ENCODE measurements around the gene INA.

Gene INA

DNA sequence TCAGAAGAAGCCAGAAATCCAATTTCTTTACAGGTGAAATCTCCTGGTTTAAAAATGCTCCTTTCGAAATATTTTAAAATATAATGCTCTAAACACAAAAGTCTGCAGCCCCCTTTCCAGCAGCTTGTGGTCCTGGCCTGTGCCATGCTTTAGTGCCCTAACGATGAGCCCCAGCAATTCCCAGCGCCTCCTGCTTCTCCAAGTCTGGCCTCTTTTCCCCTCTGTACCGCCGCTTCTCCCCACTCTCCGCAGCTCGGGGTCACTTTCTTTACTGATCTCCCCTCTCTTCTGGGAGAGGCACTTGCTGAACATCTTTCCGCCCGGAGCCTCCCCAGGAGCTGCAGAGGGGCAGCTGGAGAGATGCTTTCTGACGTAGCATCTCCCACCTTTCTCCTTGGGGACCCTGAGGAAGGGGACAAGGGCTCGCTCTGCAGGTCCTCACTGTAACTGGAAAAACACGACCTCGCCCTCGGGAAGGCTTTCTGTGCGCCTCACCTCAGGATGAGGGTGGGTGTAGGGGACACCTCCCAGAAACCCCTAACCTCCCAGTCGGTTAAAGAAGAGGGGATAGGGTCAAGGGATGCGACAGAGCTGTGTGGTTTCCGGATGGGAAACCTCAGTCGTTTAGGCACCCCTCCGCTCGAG is 565 bp upstream of the INA start:
- no peak for DNase-seq

DNA sequence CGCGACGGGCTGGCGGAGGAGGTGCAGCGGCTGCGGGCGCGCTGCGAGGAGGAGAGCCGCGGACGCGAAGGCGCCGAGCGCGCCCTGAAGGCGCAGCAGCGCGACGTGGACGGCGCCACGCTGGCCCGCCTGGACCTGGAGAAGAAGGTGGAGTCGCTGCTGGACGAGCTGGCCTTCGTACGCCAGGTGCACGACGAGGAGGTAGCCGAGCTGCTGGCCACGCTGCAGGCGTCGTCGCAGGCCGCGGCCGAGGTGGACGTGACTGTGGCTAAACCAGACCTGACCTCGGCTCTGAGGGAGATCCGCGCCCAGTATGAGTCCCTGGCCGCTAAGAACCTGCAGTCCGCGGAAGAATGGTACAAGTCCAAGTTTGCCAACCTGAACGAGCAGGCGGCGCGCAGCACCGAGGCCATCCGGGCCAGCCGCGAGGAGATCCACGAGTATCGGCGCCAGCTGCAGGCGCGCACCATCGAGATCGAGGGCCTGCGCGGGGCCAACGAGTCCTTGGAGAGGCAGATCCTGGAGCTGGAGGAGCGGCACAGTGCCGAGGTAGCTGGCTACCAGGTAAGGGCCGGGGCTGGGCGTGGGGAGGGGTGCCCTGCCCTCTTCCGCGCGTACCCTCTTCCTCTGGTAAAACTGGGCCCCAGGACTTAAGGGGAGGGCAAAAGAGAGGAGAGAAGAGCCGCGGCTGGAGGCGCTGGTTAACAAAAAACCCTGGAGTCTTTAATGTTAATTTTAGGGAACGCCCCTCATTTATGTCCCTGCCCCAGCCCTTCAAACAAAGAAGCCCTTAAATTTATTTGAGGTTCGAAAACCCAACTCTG is 987 bp downstream of the INA start:
- no peak for DNase-seq

DNA sequence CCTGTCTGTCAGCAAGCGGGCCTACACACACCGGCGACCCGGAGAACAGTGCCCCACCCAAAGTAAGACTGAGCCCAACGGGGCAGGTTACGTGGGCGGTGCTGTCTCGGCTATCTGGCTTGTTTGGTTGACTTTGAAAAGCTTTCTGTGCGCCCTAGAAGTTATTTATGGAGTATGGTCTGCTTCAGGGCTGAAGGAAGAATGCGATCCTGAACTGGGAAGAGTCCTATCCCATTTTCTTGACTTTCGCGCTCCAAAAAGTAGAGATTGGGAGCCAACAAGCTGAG is 1.5 kb downstream of the INA start:
- no peak for DNase-seq

DNA sequence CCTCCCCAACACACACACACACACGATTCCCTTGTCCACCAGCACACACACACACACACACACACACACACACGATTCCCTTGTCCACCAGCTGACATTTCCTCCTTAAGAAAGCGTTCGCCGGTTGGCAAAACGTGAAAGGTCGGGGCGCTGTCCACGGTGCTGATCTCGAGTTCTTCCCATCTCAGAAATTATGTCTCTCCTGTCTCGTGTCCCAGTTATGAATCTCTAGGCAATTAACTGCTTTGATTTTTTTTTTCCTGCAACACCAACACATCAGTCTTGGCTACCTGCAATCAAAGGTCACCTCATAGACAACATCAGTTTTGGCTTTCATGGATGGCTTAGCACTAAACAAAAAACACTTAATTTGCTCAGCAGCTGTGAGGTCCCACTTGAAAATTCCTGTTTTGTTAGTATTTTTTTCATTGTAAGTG is 1.9 kb downstream of the INA start:
- peak; percentile 32 for DNase-seq

DNA sequence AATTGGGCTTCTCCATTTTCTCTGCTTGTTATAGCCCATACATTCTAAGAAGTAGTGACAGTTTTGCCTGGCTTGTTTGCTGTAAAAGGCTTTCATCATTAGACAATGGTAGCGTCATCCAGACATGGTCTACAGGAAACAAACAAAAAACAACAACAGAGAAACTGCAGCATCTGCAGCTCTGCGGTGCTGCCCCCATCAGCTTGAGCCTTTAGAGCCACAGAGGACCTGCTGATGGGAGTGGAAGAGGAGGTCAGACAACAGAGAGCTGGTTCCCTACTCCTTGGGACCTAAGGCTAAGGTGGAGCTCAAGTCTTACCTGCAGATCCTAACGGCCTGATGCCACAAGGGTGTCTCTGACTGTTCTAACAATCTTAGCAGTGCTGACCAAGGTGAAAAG is 3.1 kb downstream of the INA start:
- no peak for DNase-seq

DNA sequence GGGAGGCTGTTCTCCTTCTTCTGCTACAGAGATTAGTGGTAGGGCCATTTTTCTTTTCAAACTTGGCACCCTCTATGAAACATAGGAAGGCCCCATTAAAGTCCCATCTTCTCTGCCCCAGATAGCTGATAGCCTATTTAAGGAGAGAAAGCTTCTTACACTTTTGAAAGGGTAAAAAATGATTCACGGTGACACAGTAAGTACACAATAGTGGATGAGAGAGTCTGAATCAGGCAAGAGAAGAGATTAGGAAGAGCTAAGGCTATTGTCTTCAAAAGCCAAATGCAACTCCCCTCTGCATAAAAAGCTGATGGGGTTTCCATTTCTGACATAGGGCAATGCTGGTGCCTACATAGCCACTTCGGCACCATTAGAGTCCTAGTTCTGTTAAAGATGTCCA is 3.6 kb downstream of the INA start:
- DNase-seq, result no peak

DNA sequence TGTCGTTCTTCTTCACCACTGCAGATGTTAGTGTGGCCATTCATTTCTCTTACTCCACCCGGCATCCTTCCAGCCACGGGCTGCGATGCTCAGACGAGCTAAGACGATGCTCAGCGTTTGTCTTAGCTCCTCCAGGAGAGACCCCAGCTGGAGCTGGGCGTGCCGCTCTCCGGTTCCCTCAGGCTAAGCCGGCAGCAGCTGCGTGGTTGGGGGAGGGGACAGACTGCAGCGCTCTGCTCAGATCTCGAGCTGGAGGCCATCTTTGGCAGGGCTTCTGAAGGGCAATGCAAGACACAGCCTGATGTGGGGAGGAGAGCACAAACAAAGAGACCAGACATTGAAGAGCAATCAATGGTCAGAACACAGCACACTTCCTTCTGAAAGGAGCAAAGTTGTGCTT is 4.8 kb downstream of the INA start:
- DNase-seq, result no peak

DNA sequence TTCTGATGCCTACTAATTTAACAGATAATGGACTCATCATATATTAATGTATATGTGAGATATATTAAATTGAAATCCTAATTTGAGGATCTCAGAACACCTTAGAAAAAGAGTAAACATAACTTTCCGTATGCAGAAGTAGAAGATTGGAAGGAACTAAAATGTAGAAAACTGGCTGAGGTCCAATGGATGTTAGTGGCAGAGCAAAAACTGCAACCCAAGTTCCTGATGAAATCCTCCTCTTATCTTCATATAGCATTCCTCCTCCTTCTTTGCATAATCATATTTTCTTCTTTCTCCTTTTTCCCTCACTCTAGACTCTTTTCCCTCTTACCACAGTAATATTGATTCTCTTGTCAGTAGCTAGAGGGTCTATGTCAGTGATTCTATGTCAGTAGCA is 6.0 kb downstream of the INA start:
- no peak for DNase-seq

DNA sequence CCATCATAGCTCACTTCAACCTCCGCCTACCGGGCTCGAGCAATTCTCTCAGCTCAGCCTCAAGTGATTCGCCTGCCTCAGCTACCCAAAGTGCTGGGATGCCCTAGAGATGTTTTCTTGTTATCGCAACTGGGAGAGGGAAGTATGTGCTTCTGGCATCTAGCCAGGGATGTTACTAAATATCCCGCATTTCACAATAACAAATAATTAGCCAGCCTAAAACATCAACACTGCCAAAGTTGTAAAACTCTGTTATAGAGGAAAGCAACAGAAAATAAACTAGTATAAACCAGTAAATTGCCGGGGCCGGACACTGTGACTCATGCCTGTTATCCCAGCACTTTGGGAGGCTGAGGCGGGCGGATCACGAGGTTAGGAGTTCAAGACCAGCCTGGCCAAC is 7.2 kb downstream of the INA start:
- no peak for DNase-seq

DNA sequence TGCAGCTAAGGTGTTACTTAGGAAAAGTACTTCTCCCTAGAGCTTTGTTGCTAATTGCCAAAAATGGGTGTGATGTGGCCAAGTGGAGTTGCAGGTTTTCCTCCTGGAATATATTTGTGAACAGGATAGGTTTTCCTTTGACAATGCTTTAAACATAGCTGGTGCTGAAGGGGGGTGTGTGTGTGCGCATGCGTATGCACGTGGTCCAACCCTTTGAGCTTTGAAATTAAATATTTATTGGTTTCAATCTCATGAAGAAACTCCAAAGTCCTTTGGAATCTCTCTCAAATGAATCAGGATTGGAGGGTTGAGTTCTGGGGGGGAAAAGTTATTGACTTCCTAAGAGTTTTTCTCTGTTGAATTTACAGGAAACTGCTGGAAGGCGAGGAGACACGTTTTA is 11.1 kb downstream of the INA start:
- no peak for DNase-seq

DNA sequence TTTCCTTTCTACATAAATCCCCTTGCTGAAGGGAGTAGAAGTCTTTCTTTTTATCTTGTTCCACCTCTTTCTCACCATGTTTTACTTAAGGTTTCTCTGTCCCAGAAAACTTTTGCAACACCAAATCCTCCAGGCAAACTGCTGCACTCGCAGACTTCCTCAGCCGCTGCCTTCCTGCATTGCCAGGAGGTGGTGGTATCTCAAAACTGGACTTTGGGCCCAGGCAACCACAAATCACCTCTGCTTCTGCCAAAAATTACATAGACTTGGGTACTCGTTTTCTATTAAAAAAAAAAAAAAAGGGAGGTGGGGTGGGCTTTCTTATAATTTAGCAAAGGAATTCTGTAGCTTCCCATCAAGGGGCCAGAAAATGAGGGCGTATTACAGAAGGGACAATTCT is 14.7 kb downstream of the INA start:
- DNase-seq, result no peak

DNA sequence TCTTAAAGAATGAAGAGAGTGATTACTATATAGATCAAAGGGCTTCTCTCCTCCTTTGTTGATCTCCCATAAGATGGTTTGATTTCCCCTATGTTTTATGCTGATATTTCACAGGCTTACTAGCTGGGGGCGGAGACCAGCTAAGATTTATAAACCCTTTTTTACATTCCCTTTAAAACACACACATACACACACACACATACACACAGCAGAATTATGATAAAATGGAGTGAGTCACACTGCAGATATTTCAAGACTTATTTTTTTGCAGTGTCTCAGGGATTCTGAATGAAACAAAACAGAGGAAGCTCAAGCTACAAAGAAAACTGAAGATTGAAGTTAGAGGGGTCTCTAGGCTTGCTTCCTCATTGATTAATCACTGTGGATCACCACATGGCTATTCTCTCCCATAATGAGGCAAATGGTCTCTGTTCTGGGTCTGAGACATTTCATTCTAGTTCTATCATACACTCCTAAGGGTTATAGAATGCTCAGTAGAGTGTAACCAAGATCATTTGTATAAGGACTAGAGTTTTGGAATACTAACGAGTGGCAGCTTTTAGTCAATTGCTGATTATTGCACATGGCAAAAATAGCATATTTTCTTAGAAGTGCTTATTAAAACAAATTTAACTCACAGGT is 18.6 kb downstream of the INA start:
- no peak for DNase-seq

DNA sequence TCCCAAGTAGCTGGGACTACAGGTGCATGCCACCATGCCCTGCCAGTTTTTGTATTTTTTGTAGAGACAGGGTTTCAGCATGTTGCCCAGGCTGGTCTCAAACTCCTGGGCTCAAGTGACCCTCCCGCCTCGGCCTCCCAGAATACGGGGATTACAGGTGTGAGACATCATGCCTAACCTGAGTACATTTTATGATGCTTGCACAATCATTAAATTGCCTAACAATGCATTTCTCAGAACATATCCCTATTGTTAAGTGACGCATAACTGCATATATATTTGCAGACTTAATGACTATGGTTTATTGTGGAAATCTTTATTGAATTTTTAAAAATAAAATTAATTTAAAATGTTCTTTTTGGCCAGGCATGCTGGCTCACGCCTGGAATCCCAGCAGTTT is 30.7 kb downstream of the INA start:
- no peak for DNase-seq

DNA sequence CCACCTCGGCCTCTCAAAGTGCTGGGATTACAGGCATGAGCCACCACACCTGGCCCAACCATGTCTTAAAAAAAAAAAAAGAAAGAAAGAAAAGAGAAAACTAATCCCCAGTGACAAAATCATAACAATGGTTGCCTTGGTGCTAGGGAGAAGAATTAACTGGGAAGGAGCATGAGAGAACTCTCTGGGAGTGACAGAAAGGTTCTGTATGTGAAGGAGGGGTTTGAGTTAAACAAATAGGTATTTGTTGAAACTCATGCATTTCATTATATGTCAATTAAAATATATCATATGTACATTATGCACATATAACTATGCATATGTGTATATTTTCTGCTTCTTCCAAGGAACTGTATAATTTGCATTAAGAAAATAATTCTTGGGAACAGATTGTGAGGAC is 33.3 kb downstream of the INA start:
- DNase-seq, result no peak

DNA sequence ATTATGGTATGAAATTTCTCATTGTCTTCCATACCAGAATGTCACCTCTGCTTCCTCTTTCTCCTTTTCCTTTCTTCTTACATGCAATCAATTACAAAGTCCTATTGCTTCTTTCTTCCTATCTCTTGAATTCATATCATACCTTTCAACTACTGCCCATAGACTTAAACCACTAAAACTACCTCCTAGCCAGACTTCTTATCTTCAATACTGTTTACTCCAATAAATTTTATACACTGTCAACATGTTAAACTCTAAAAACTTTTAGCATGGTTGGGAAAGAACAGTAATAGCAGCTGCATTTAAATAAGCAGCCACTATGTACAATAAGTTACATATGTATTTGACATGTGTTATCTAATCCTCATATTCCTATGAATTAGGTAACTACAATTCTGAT is 39.1 kb downstream of the INA start:
- no peak for DNase-seq

DNA sequence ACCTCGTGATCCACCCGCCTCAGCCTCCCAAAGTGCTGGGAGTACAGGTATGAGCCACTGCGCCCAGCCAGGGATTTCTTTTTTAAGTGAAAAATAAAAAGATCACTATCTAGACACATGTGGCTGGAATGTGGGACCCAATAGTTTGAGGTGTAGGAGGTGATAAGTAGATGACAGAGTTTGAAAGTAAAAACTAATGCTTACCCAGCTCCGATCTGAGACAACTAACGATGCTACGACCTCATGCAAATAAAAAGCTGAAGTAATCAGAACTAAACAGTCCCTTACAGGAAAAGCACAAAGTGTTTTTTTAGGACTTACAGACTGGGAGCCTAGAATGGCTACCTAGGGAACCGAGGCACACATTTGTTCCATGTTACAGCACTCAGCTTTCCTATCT is 51.0 kb downstream of the INA start:
- DNase-seq, result no peak

DNA sequence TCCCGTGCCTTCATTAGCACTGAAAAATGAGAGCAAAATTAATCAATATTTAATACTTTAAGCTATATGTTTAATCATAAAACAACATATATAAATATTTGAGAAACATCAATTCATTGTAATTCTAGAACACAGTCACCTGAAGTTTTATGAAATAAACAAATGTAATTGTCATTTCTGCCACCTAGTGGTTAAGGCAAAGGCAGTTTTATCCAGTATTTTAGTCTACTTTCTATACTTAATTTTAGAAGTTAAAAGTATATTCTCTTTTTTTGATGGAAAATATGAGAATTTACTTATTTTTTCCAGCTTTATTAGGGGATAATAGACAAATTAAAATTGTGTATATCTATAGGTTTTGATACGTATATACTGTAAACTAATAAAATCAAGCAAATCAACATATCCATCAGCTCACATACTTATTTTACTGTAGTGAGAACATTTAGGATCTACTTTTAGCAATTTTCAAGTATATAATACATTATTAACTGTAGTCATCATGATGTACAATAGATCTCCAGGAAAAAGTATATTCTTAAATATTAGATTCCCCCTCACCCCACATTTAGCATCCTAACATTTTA is 57.1 kb downstream of the INA start:
- no peak for DNase-seq

DNA sequence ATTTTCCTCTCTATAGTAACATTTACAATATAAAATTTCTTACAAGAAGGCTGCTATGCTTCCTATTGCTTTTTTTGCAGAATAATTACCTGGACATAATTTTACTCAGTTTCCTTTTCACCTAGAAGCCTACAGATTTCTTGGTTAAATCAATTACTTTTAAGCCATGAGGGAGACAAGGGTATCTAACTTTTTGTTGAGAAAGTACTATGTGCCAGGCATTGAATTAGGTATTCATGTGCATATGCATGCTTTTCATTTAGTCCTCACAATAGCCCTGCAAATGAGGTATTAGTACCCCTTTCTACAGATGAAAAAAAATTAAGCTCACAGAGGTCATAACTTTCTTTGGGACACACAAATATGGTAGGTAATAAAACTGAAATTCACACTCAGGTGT is 57.6 kb downstream of the INA start:
- no peak for DNase-seq

DNA sequence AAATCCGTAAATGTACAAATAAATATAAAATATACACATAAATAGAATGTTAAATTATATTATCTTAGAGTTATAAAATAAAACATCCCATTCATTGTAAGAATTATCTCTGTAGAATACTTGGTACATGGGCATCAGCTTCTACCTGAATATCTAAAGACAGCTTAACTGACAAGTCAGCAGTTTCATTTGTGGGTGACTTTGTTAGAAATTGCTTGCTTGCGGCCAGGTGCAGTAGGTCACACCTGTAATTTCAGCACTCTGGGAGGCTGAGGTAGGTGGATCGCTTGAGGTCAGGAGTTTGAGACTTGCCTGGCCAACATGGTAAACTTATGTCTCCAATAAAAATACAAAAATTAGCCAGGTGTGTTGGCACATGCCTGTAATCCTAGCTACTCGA is 59.4 kb downstream of the INA start:
- DNase-seq, result no peak

All from T-helper 9 cell (primary cell).